Measurements from ENCODE around the gene HAPLN1.

HAPLN1 gene

GRCh38 chr5:83641946-83642345, 78.7 kb downstream of the HAPLN1 start:
- DNase-seq (ENCODE audit: low read depth), result no peak

GRCh38 chr5:83639911-83640310, 80.7 kb downstream of the HAPLN1 start:
- no peak for DNase-seq (ENCODE audit: low read depth)

GRCh38 chr5:83636156-83636555, 84.5 kb downstream of the HAPLN1 start:
- no peak for DNase-seq (ENCODE audit: low read depth)

GRCh38 chr5:83633285-83633684, 87.4 kb downstream of the HAPLN1 start:
- DNase-seq (ENCODE audit: low read depth), result no peak

- DNase-seq (ENCODE audit: low read depth), result no peak
These were observed 87.8 kb downstream of the HAPLN1 start for GRCh38 chr5:83632874-83633273.

- DNase-seq (ENCODE audit: low read depth), result no peak
These were observed 92.3 kb downstream of the HAPLN1 start for GRCh38 chr5:83628360-83628759.

GRCh38 chr5:83614841-83615240, 105.8 kb downstream of the HAPLN1 start:
- no peak for DNase-seq (ENCODE audit: low read depth)

GRCh38 chr5:83608122-83608521, 112.5 kb downstream of the HAPLN1 start:
- DNase-seq (ENCODE audit: low read depth), result no peak

GRCh38 chr5:83595217-83595616, 125.4 kb downstream of the HAPLN1 start:
- DNase-seq (ENCODE audit: low read depth), result no peak

- DNase-seq (ENCODE audit: low read depth), result no peak
These were observed 129.7 kb downstream of the HAPLN1 start for GRCh38 chr5:83590966-83591365.

- DNase-seq (ENCODE audit: low read depth), result no peak
These were observed 130.9 kb downstream of the HAPLN1 start for GRCh38 chr5:83589786-83590185.

All from activated T-cell treated with anti-CD3 and anti-CD28 coated beads for 24 hours (primary cell).